NCI-H1092 (cell line): ENCODE data around the gene MYO10.

Source experiments
- DNase-seq: peaks from one replicate; lab custom pipeline; 2025; lab: John Stamatoyannopoulos, UW

Gene MYO10

GRCh38 chr5:16916262-16916878, 19.7 kb downstream of the MYO10 start:
- DNase-seq, result no peak

- DNase-seq, result no peak
Measured at GRCh38 chr5:16914584-16914983, 21.5 kb downstream of the MYO10 start.

DNA sequence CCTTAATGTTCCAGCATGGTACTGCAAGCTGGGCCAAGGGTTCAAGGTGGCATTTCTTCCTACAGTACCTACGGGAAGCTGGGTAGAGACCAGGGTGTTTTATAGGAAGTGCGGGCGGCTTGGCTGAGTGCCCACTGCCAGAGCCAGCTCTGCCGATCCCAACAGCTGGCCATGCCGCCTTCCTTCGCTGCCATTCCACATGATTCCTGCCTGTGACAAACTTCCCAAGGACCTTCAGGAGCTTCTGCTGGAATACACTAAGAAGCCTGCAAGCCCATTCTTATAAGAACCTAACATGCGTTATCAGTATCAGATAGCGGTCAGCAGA, 22.0 kb downstream of the MYO10 start:
- no peak for DNase-seq

DNA sequence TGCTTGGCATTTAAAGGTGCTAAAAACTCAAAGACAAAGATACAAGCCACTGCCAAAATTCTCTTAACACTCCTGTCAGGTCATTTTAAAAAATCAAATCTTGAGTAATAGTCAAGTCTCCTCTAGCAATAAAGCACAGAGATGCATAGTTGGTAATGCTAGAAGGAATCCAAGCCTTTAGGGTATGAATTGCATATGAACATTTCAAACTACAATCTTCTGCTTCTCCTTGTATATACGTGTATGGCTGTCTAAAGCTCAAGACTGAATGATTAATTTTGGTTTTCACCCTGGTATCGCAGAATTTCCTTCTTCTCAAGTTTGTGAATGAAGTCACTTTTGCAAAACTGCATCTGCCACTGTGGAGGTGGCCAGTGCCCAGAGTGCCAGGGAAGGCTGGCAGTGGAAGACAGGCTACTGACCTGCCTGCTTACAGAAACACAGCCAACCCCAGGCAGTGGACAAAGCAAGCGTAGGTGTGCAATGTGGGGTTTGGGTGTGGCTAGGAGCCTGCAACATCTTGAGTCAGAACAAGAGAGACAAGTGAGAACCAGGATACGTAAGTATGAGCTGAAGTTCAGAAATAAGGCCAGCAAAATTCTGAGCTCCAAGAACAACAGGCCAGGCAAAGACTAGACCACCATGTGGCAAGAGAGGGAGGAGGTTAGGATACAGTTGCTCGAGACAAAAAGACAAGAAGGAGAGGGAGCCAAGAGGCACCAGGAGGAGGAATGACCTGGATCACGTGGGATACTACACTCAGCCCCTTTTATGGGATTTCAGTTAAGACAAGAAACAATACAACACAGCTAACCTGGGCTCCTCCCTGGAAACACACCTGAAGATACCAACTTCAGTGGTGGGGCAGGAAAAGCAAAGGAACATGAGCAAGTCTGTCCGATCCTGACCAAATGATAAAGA, 22.6 kb downstream of the MYO10 start:
- DNase-seq, result no peak

- no peak for DNase-seq
Measured at GRCh38 chr5:16912080-16912479, 24.0 kb downstream of the MYO10 start.

DNA sequence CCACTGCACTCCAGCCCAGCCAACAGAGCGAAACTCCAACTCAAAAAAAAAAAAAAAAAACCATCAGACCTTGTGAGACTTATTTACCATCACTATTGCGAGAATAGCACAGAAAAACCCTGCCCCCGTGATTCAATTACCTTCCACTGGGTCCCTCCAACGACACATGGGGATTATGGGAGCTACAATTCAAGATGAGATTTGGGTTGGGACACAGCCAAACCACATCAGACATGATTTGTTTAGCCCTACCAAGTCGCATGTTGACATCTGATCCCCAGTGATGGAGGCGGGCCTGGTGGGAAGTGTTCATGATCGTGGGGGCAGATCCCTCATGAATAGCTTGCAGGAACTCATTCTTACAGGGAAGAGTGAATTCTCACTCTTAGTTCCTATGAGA, 26.6 kb downstream of the MYO10 start:
- no peak for DNase-seq

GRCh38 chr5:16907270-16907669, 28.8 kb downstream of the MYO10 start:
- DNase-seq, result no peak

GRCh38 chr5:16906255-16906654, 29.8 kb downstream of the MYO10 start:
- no peak for DNase-seq

DNA sequence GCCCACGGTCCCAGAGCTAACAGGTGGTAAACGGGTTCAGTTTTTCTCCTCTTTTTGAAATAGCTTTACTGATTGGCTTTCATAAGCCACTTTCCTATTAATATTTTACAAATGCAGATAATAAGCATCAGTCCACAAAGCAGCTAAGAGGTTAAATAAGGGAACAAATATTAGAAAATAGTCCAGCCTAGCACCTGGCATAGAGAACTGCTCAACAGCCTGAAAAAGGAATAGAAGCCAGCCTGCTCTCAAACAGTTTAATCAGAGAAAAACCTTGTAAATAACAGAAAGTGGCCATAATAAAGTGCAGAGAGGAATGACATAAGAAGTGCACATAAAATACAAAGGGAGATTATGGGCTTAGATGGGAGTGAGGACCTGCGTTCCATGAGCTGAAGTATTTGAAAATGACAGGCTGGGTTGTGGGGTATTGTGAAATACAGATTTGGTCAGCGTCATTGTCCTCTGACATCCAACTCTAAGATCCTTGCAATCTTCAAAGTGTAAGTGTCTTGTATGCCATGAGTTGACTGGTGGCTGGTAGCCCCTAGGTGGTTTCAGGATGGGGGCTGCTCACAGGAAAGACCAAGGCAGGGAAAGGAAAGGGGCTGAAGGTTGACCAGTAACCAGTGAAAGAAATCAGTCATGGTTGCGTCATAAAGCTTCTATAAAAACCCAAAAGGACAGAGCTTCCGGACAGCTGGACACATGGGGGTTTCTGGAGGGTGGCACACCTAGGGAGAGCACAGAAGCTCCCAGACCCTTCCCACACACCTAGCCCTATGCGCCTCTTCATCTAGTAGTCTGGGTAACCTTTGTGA, 32.4 kb downstream of the MYO10 start:
- no peak for DNase-seq

DNA sequence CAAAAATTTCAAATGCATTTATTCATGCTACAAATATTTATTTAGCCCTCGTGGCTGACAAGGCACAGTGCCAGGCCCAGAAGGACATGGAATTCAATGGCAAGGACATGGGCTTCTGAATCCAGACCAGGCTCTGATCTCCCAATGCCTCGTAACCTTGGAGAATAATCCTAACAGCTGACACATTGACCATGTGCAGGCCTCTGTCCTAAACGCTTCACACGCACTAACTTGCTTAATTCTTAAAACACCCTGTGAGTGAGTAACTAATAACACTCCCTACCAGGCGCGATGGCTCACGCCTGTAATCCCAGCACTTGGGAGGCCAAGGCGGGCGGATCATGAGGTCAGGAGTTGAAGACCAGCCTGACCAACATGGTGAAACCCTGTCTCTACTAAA, 33.2 kb downstream of the MYO10 start:
- no peak for DNase-seq

- DNase-seq, result no peak
Measured at GRCh38 chr5:16901021-16901644, 35.0 kb downstream of the MYO10 start.

- no peak for DNase-seq
Measured at GRCh38 chr5:16899171-16899570, 36.9 kb downstream of the MYO10 start.

GRCh38 chr5:16897800-16898199, 38.3 kb downstream of the MYO10 start:
- DNase-seq, result no peak

DNA sequence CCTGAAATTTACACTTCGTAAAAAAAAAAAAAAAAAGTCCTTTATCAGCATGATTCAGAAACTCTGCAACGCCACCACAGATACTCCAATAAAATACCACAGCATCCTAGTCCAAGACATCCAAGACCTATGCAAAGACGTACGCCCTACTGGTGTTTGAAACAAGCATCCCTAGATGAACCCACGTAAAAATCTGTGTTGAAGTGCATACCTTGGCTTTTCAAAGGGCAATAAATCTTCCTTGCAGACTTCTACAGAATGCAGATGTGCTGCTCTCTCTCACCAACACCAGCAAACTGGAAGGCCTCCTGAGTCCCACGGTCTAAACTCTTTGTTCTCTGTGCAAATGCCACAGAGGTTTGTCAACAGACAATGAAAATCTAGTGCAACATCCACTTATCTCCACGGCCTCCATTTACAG, 38.8 kb downstream of the MYO10 start:
- DNase-seq, result no peak

- DNase-seq, result no peak
Measured at GRCh38 chr5:16896767-16897166, 39.3 kb downstream of the MYO10 start.

DNA sequence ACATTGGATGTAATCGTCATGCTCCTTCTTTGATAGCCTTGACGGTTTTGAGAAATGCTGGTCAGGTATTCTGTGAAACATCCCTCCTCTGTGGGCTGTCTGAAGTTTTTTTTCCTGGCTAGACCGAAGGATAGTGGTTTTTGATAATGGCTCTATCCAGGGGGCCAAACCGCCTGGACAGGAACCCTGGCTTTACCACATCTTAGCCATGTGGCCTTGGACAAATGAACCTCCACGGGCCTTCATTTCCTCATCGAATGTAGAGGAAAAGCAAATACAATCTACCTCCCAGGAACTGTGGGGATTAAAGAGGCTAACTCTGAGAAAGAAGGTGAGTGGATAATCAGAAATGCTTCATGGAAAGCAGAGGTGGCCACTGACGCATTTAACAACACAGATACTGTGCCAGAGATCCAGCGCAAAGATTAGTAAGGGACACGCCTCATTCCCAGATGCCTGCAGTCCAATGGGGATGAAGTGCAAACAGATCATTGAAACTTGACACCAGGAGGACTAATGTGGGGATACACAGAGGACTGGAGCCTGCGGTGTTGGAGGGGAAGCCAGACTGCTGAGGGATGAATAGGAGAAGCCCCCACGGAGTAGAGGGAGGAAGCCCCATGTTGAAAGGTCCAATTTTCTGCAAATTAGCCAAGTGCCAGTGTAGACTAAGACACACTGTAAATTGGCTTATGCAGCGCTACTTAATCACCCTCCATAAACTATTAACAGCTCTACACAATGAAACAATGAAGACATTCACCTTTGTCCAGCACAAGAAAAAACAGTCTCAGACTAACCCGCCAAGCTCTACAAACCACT, 41.6 kb downstream of the MYO10 start:
- no peak for DNase-seq

DNA sequence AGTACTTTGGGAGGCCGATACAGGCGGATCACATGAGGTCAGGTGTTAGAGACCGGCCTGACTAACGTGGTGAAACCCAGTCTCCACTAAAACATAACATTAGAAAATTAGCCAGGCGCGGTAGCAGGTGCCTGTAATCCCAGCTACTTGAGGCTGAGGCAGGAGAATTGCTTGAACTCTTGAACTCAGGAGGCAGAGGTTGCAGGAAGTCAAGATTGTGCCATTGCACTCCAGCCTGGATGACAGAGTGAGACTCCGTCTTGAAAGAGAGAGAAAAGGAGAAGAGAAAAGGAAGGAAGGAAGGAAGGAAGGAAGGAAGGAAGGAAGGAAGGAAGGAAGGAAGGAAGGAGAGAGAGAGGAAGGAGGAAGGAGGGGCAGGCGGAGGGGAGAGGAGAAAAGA, 45.1 kb downstream of the MYO10 start:
- no peak for DNase-seq

- DNase-seq, result no peak
Measured at GRCh38 chr5:16889972-16890519, 46.0 kb downstream of the MYO10 start.

DNA sequence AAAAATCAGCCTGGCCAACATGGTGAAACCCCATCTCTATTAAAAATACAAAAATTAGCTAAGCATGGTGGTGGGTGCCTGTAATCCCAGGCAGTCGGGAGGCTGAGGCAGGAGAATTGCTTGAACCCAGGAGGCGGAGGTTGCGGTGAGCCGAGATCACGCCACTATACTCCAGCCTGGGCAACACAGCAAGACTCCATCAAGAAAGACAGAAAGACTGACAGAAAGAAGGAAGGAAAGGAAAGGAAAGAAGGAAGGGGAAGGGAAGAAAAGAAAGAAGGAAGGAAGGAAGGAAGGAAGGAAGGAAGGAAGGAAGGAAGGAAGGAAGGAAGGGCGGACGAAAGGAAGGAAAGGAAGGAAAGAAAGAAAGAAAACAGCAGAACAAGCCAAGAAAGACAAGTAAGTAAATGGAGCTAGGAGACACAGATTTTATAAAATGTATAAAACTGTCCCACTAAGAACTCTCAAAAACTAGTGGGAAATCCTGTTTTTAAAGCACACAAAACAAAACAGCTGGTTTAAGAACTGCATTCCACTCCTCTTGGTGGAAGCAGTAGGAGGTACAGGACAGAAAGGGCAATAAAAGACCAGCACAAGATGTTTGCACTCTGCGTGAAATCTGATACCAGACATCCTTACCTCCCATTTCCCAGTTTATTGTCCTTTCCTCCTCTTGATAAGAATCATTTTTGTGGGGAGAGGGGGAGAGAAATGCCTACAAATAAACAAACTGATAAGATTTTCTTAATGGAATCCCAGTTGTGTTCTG, 46.7 kb downstream of the MYO10 start:
- DNase-seq, result no peak

DNA sequence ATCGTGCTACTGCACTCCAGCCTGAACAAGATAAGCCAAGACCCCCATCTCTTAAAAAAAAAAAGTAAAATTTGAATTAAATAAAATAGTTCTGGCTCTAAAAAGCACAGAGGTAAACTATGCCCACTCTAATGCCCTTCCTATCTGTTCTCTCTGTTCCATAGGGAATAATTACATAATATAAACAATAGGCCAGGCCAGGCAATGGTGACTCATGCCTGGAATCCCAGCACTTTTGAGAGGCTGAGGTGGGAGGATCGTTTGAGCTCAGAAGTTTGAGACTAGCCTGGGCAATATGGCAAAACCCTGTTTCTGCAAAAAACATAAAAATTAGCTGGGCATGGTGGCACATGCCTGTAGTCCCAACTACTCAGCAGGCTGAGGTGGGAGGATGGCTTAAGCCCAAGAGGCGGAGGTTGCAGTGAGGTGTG, 47.4 kb downstream of the MYO10 start:
- DNase-seq, result no peak
